HEK293 (cell line): ENCODE results near the gene HAND2.

Source experiments
- CTCF ChIA-PET: fragments of 350-600 bp; formaldehyde crosslinking; extraction: SDS; loops from one replicate; lab custom pipeline; 2021; ENCODE audit warnings: antibody characterized with exemption; lab: Yijun Ruan, JAX
- POLR2A ChIA-PET: fragments of 300-600 bp; formaldehyde crosslinking; extraction: SDS; loops from one replicate; lab custom pipeline; 2020; ENCODE audit warnings: antibody characterized with exemption, inconsistent platforms; lab: Yijun Ruan, JAX
- H3K27ac ChIP-seq: fragments of 200-500 bp; sonication (Bioruptor generic); 2 replicates; pipeline ENCODE4 v1.5.1; 2014; ENCODE audit warnings: low read depth, low read length, control low read depth, inconsistent platforms; ENCODE audit errors: extremely low read depth
- H3K36me3 ChIP-seq, 2 experiments: fragments of 200-500 bp in 1 of 2; sonication (Bioruptor generic) in 1 of 2; 1 replicate in 1 of 2; 2 replicates in 1 of 2; pipeline ENCODE4 v1.5.1; 2014 to 2017; ENCODE audit warnings: inconsistent platforms in 2 of 2, low read length in 2 of 2; ENCODE audit not compliant: control insufficient read depth in 2 of 2, insufficient read depth in 1 of 2
- H3K4me1 ChIP-seq: fragments of 200-500 bp; sonication (Bioruptor generic); 2 replicates; pipeline ENCODE4 v1.5.1; 2014; ENCODE audit warnings: mild to moderate bottlenecking, low read length, inconsistent platforms; ENCODE audit not compliant: control insufficient read depth, insufficient read depth
- H3K4me3 ChIP-seq: 2 replicates; pipeline ENCODE4 v1.5.1; 2011; ENCODE audit warnings: low read depth, mild to moderate bottlenecking, control low read depth, low read length, moderate library complexity
- H3K9me3 ChIP-seq: fragments of 200-500 bp; sonication (Bioruptor generic); 2 replicates; pipeline ENCODE4 v1.5.1; 2014; ENCODE audit warnings: low read depth, low read length, inconsistent platforms; ENCODE audit not compliant: control insufficient read depth, insufficient read depth
- AEBP2 ChIP-seq: fragments of 450-650 bp; formaldehyde crosslinking; IDR thresholded peaks from 2 replicates; pipeline ENCODE4 v1.5.1; 2016; ENCODE audit warnings: missing biosample characterization, missing genetic modification characterization, borderline replicate concordance
- GLIS1 ChIP-seq: fragments of 450-650 bp; formaldehyde crosslinking; IDR thresholded peaks from 2 replicates; pipeline ENCODE4 v1.5.1; 2016; ENCODE audit warnings: missing biosample characterization, missing genetic modification characterization
- HOXA7 ChIP-seq: sonication (generic); formaldehyde crosslinking; IDR thresholded peaks from 2 replicates; pipeline ENCODE4 v1.8.1; 2022; ENCODE audit warnings: missing genetic modification reagents, borderline replicate concordance
- HOXD13 ChIP-seq: sonication (generic); formaldehyde crosslinking; IDR thresholded peaks from 2 replicates; pipeline ENCODE4 v1.8.0; 2022; ENCODE audit warnings: missing genetic modification reagents, borderline replicate concordance
- OSR2 ChIP-seq: fragments of 450-650 bp; formaldehyde crosslinking; IDR thresholded peaks from 2 replicates; pipeline ENCODE4 v1.5.1; 2016; ENCODE audit warnings: missing biosample characterization, missing genetic modification characterization
- SP7 ChIP-seq: fragments of 450-650 bp; formaldehyde crosslinking; IDR thresholded peaks from 2 replicates; pipeline ENCODE4 v1.5.1; 2016; ENCODE audit warnings: missing biosample characterization, missing genetic modification characterization
- TRIM28 ChIP-seq: IDR thresholded peaks from 2 replicates; pipeline ENCODE4 v1.6.1; 2011; ENCODE audit warnings: low read length, control low read depth, borderline replicate concordance
- YY1 ChIP-seq: fragments of 450-650 bp; formaldehyde crosslinking; IDR thresholded peaks from 2 replicates; pipeline ENCODE4 v1.5.1; 2018; ENCODE audit warnings: missing biosample characterization, missing genetic modification characterization
- ZBTB26 ChIP-seq: fragments of 450-650 bp; formaldehyde crosslinking; optimal IDR thresholded peaks from 2 replicates; pipeline ENCODE3; 2016; ENCODE audit warnings: missing biosample characterization, mild to moderate bottlenecking, missing genetic modification characterization
- ZBTB6 ChIP-seq: fragments of 450-650 bp; formaldehyde crosslinking; IDR thresholded peaks from 2 replicates; pipeline ENCODE4 v1.5.1; 2017; ENCODE audit warnings: missing biosample characterization, missing genetic modification characterization
- ZNF114 ChIP-seq: fragments of 450-650 bp; formaldehyde crosslinking; IDR thresholded peaks from 2 replicates; pipeline ENCODE4 v1.5.0; 2017; ENCODE audit warnings: missing biosample characterization, missing genetic modification characterization
- ZNF214 ChIP-seq: fragments of 450-650 bp; formaldehyde crosslinking; IDR thresholded peaks from 2 replicates; pipeline ENCODE4 v1.5.1; 2017; ENCODE audit warnings: missing biosample characterization, mild to moderate bottlenecking, missing genetic modification characterization, borderline replicate concordance
- ZNF239 ChIP-seq: fragments of 450-650 bp; formaldehyde crosslinking; IDR thresholded peaks from 2 replicates; pipeline ENCODE4 v1.5.1; 2016; ENCODE audit warnings: missing biosample characterization, missing genetic modification characterization
- ZNF248 ChIP-seq: fragments of 450-650 bp; formaldehyde crosslinking; IDR thresholded peaks from 2 replicates; pipeline ENCODE4 v1.5.1; 2017; ENCODE audit warnings: missing biosample characterization, missing genetic modification characterization
- ZNF266 ChIP-seq: fragments of 450-650 bp; formaldehyde crosslinking; IDR thresholded peaks from 2 replicates; pipeline ENCODE4 v1.5.1; 2016; ENCODE audit warnings: missing biosample characterization, missing genetic modification characterization, low read depth
- ZNF302 ChIP-seq: fragments of 450-650 bp; formaldehyde crosslinking; IDR thresholded peaks from 2 replicates; pipeline ENCODE4 v1.5.1; 2016; ENCODE audit warnings: missing biosample characterization, missing genetic modification characterization, low read depth
- ZNF311 ChIP-seq: fragments of 450-650 bp; formaldehyde crosslinking; IDR thresholded peaks from 2 replicates; pipeline ENCODE4 v1.5.1; 2017; ENCODE audit warnings: missing biosample characterization, missing genetic modification characterization, borderline replicate concordance
- ZNF354C ChIP-seq: fragments of 450-650 bp; formaldehyde crosslinking; IDR thresholded peaks from 2 replicates; pipeline ENCODE4 v1.5.1; 2016; ENCODE audit warnings: missing biosample characterization, missing genetic modification characterization, low read depth, borderline replicate concordance
- ZNF449 ChIP-seq: fragments of 450-650 bp; formaldehyde crosslinking; IDR thresholded peaks from 2 replicates; pipeline ENCODE4 v1.5.1; 2017; ENCODE audit warnings: missing biosample characterization, mild to moderate bottlenecking, missing genetic modification characterization, moderate library complexity
- ZNF501 ChIP-seq: fragments of 450-650 bp; formaldehyde crosslinking; IDR thresholded peaks from 2 replicates; pipeline ENCODE4 v1.5.1; 2016; ENCODE audit warnings: missing biosample characterization, missing genetic modification characterization
- ZNF76 ChIP-seq: fragments of 450-650 bp; formaldehyde crosslinking; IDR thresholded peaks from 2 replicates; pipeline ENCODE4; 2016; ENCODE audit warnings: low read depth, missing biosample characterization, missing genetic modification characterization, borderline replicate concordance
- ZSCAN18 ChIP-seq: fragments of 450-650 bp; formaldehyde crosslinking; IDR thresholded peaks from 2 replicates; pipeline ENCODE4 v1.5.1; 2016; ENCODE audit warnings: missing biosample characterization, missing genetic modification characterization
- ZSCAN5A ChIP-seq: fragments of 450-650 bp; formaldehyde crosslinking; IDR thresholded peaks from 2 replicates; pipeline ENCODE4 v1.5.1; 2016; ENCODE audit warnings: missing biosample characterization, missing genetic modification characterization

Gene HAND2

GRCh38 chr4:173573286-173573685, 43.3 kb upstream of the HAND2 start:
- ChIA-PET CTCF (no interaction called here), POLR2A (no interaction called here)
- H3K27ac ChIP-seq: no peak overlapping the region
- no peaks in the 10 kb centered on the region for H3K36me3 ChIP-seq
- TF ChIP-seq ZBTB6 (no peak), ZNF248 (no peak), YY1 (tag by site-specific recombination) (no peak), ZNF214 (tag by site-specific recombination) (no peak), OSR2 (tag by site-specific recombination) (no peak), ZNF266 (tag by site-specific recombination) (no peak), ZNF501 (no peak)
- H3K4me1 ChIP-seq: no peaks in the 10 kb centered on the region
- no peak overlapping the region for H3K4me3 ChIP-seq
- no peaks in the 10 kb centered on the region for H3K9me3 ChIP-seq

- Histone ChIP-seq H3K9me3 (no peaks in the 10 kb centered on the region), H3K4me3 (no peak overlapping the region), H3K36me3 (no peaks in the 10 kb centered on the region), H3K4me1 (no peaks in the 10 kb centered on the region), H3K27ac (no peak overlapping the region)
- ChIA-PET CTCF (no interaction called here), POLR2A (no interaction called here)
- no peak for TF ChIP-seq ZNF449 (tag by site-specific recombination)
- TF ChIP-seq ZNF311 (tag by site-specific recombination): no peak
- no peak for TF ChIP-seq ZBTB26
- TF ChIP-seq TRIM28: no peak
- no peak for TF ChIP-seq GLIS1 (tag by site-specific recombination)
- TF ChIP-seq ZSCAN5A (tag by site-specific recombination): no peak
- no peak for TF ChIP-seq ZNF302
These were observed 42.6 kb upstream of the HAND2 start for GRCh38 chr4:173572493-173573129.

- Histone ChIP-seq H3K27ac (no peak overlapping the region), H3K9me3 (no peaks in the 10 kb centered on the region)
- POLR2A ChIA-PET: no interaction called here
- TF ChIP-seq ZNF114 (tag by site-specific recombination) (no peak), SP7 (tag by site-specific recombination) (no peak), ZNF354C (no peak), ZNF239 (tag by site-specific recombination) (no peak), HOXA7 (CRISPR knock-in tag) (no peak), ZNF76 (tag by site-specific recombination) (no peak), AEBP2 (tag by site-specific recombination) (no peak), ZSCAN18 (tag by site-specific recombination) (no peak), HOXD13 (CRISPR knock-in tag) (no peak)
These were observed 41.6 kb upstream of the HAND2 start for GRCh38 chr4:173571620-173572019.

More at GRCh38 chr4:173571620-173572019, 41.6 kb upstream of the HAND2 start:
- CTCF ChIA-PET: interaction anchor here (0.7 kb wide), 1 partner anchor 22 kb away, joined by 3 read pairs; no protein-coding TSS in a partner anchor
- Histone ChIP-seq H3K4me1 (no peaks in the 10 kb centered on the region), H3K36me3 (no peaks in the 10 kb centered on the region), H3K4me3 (no peak overlapping the region)
